A549 (cell line): ENCODE results near the gene PLXNA3. TPM values are rescaled to one million over a fixed set of nuclear protein-coding genes. Genes with fewer than 3 reads are reported as not detected.

Experiments used
- CBX2 ChIP-seq: fragments of 200-600 bp; sonication (generic); IDR thresholded peaks from 2 replicates; pipeline ENCODE4 v1.6.1; 2016; ENCODE audit warnings: low read depth, mild to moderate bottlenecking, borderline replicate concordance
- CBX8 ChIP-seq: fragments of 200-600 bp; sonication (generic); IDR thresholded peaks from 2 replicates; pipeline ENCODE4 v1.6.1; 2016
- CEBPB ChIP-seq, 2 experiments: fragments of >200 bp in 1 of 2; sonication (Bioruptor Twin) in 1 of 2; formaldehyde crosslinking in 1 of 2; IDR thresholded peaks; 2 replicates each; pipeline ENCODE4 v1.6.1; 2012 to 2016
- CHD2 ChIP-seq: fragments of 150-350 bp; IDR thresholded peaks from 2 replicates; pipeline ENCODE4 v1.6.1; 2014; ENCODE audit warnings: low read length; ENCODE audit not compliant: partially characterized antibody
- CHD4 ChIP-seq: fragments of 200-600 bp; sonication (generic); IDR thresholded peaks from 2 replicates; pipeline ENCODE4 v1.6.1; 2016; ENCODE audit warnings: antibody characterized with exemption, mild to moderate bottlenecking, borderline replicate concordance
- CTCF ChIP-seq: fragments of >200 bp; sonication (Bioruptor Twin); formaldehyde crosslinking; IDR thresholded peaks from 3 replicates; pipeline ENCODE4 v1.5.1; 2016
- E2F6 ChIP-seq: IDR thresholded peaks from 2 replicates; pipeline ENCODE4 v1.6.1; 2012; ENCODE audit warnings: low read depth, borderline replicate concordance
- ELK1 ChIP-seq: fragments of 150-350 bp; IDR thresholded peaks from 2 replicates; pipeline ENCODE4 v1.6.1; 2014; ENCODE audit warnings: low read depth, mild to moderate bottlenecking, low read length
- ESRRA ChIP-seq: fragments of 150-350 bp; IDR thresholded peaks from 2 replicates; pipeline ENCODE4 v1.6.1; 2014; ENCODE audit warnings: mild to moderate bottlenecking, low read length, borderline replicate concordance
- FOSB ChIP-seq: fragments of 250-450 bp; sonication (Bioruptor Pico); IDR thresholded peaks from 2 replicates; pipeline ENCODE4 v1.5.0; 2020; ENCODE audit warnings: mild to moderate bottlenecking, moderate library complexity
- FOSL2 ChIP-seq, 2 experiments: fragments of 450-650 bp in 1 of 2; fragments of >200 bp in 1 of 2; sonication (Bioruptor Twin) in 1 of 2; formaldehyde crosslinking; IDR thresholded peaks; 2 replicates each; pipeline versions ENCODE4 v1.5.0 to v1.6.1; 2016 to 2020; ENCODE audit warnings: mild to moderate bottlenecking in 1 of 2, moderate library complexity in 1 of 2
- GATA3 ChIP-seq: IDR thresholded peaks from 2 replicates; pipeline ENCODE4 v1.6.1; 2012; ENCODE audit warnings: borderline replicate concordance
- HES2 ChIP-seq: fragments of >200 bp; sonication (Bioruptor Twin); formaldehyde crosslinking; IDR thresholded peaks from 2 replicates; pipeline ENCODE4 v1.6.1; 2016
- HEYL ChIP-seq: fragments of 250-450 bp; sonication (Bioruptor Pico); IDR thresholded peaks from 2 replicates; pipeline ENCODE4 v1.8.0; 2021; ENCODE audit warnings: mild to moderate bottlenecking, moderate library complexity
- HOXA7 ChIP-seq: fragments of 250-450 bp; sonication (Bioruptor Pico); IDR thresholded peaks from 2 replicates; pipeline ENCODE4 v1.5.0; 2020; ENCODE audit warnings: mild to moderate bottlenecking, moderate library complexity
- HOXB13 ChIP-seq: fragments of 250-450 bp; sonication (Bioruptor Pico); IDR thresholded peaks from 2 replicates; pipeline ENCODE4 v1.5.0; 2020; ENCODE audit warnings: low read depth, mild to moderate bottlenecking, moderate library complexity
- HOXB5 ChIP-seq: fragments of 250-450 bp; sonication (Bioruptor Pico); IDR thresholded peaks from 2 replicates; pipeline ENCODE4 v1.5.0; 2020; ENCODE audit warnings: mild to moderate bottlenecking, moderate library complexity
- JUNB ChIP-seq: fragments of >200 bp; sonication (Bioruptor Twin); formaldehyde crosslinking; IDR thresholded peaks from 2 replicates; pipeline ENCODE4 v1.6.1; 2016
- KDM1A ChIP-seq: fragments of 200-600 bp; sonication (generic); IDR thresholded peaks from 2 replicates; pipeline ENCODE4 v1.6.1; 2016; ENCODE audit warnings: low read depth, mild to moderate bottlenecking
- MAX ChIP-seq: IDR thresholded peaks from 2 replicates; pipeline ENCODE4 v1.6.1; 2012
- MYC ChIP-seq: IDR thresholded peaks from 2 replicates; pipeline ENCODE4 v1.6.1; 2012; ENCODE audit warnings: mild to moderate bottlenecking, inconsistent platforms, low read length, improper control_type of control experiment, borderline replicate concordance
- NPAS2 ChIP-seq: fragments of 250-450 bp; sonication (Bioruptor Pico); IDR thresholded peaks from 2 replicates; pipeline ENCODE4 v1.8.0; 2022; ENCODE audit warnings: mild to moderate bottlenecking, moderate library complexity, borderline replicate concordance
- PHF8 ChIP-seq: fragments of 200-600 bp; sonication (generic); IDR thresholded peaks from 2 replicates; pipeline ENCODE4 v1.6.1; 2016; ENCODE audit warnings: low read depth, mild to moderate bottlenecking, antibody characterized with exemption, moderate library complexity, borderline replicate concordance
- POLR2A ChIP-seq: IDR thresholded peaks from 2 replicates; pipeline ENCODE4 v1.6.1; 2012; ENCODE audit warnings: mild to moderate bottlenecking, low read length
- RAD21 ChIP-seq, 2 experiments: fragments of >200 bp in 1 of 2; sonication (Bioruptor Twin) in 1 of 2; formaldehyde crosslinking in 1 of 2; IDR thresholded peaks in 1 of 2; conservative IDR thresholded peaks in 1 of 2; 2 replicates in 1 of 2; 3 replicates in 1 of 2; pipeline ENCODE4 v1.6.1; 2012 to 2018; ENCODE audit warnings: inconsistent platforms in 1 of 2
- RARB ChIP-seq: fragments of 250-450 bp; sonication (Bioruptor Pico); IDR thresholded peaks from 2 replicates; pipeline ENCODE4 v1.8.0; 2021; ENCODE audit warnings: mild to moderate bottlenecking, moderate library complexity
- REST ChIP-seq: fragments of 200-600 bp; sonication (generic); IDR thresholded peaks from 2 replicates; pipeline ENCODE4 v1.6.1; 2016; ENCODE audit warnings: antibody characterized with exemption, mild to moderate bottlenecking, moderate library complexity
- RFX5 ChIP-seq: fragments of 450-650 bp; IDR thresholded peaks from 2 replicates; pipeline ENCODE4 v1.7.1; 2014; ENCODE audit warnings: antibody characterized with exemption, mild to moderate bottlenecking, moderate library complexity
- SREBF2 ChIP-seq: fragments of 450-650 bp; IDR thresholded peaks from 2 replicates; pipeline ENCODE4 v1.6.1; 2014; ENCODE audit warnings: mild to moderate bottlenecking, moderate library complexity
- TFCP2L1 ChIP-seq: fragments of 250-450 bp; sonication (Bioruptor Pico); IDR thresholded peaks from 2 replicates; pipeline ENCODE4 v1.5.0; 2021; ENCODE audit warnings: mild to moderate bottlenecking
- ZC3H11A ChIP-seq: fragments of 450-650 bp; IDR thresholded peaks from 2 replicates; pipeline ENCODE4 v1.6.1; 2014; ENCODE audit warnings: antibody characterized with exemption, mild to moderate bottlenecking
- ZFP36 ChIP-seq: fragments of 450-650 bp; IDR thresholded peaks from 2 replicates; pipeline ENCODE4 v1.6.1; 2014; ENCODE audit warnings: borderline replicate concordance; ENCODE audit not compliant: partially characterized antibody
- ZNF302 ChIP-seq: fragments of 250-450 bp; sonication (Bioruptor Pico); IDR thresholded peaks from 2 replicates; pipeline ENCODE4 v1.9.0; 2021; ENCODE audit warnings: inconsistent platforms, mild to moderate bottlenecking, moderate library complexity
- ZSCAN20 ChIP-seq: fragments of 250-450 bp; sonication (Bioruptor Pico); IDR thresholded peaks from 2 replicates; pipeline ENCODE4 v1.8.0; 2022; ENCODE audit warnings: mild to moderate bottlenecking, moderate library complexity
- polyA plus RNA-seq, 4 experiments: library from polyadenylated mRNA; depleted of rRNA in 3 of 4; stranded (reverse); fragments of >200 nt; fragmentation: RNase III in 1 of 4; extraction: RNeasy Plus Mini Kit Qiagen cat#74134 plus additional on column Dnase treatment in 1 of 4; gene quantifications; 2 replicates in 3 of 4; 3 replicates in 1 of 4; pipeline ENCODE4 v1.2.3, GENCODE V29; 2011 to 2017

PLXNA3 gene
- polyA plus RNA-seq, 2 of the 4 experiments (the other 2 are of a cell fraction) = 3.4 to 10.1 TPM

GRCh38 chrX:154428176-154429171 is 29.6 kb upstream of the PLXNA3 start, which contains the start of gene ATP6AP1 (continued):
- TF ChIP-seq E2F6 (peak; percentile 86; the same call in 1 of the 2 replicates), ZC3H11A (no peak), RAD21 (conservative IDR thresholded peaks at IDR 0.05 in 1 of 2, IDR thresholded peaks at IDR 0.05 in 1 of 2) (no peak), JUNB (no peak), CHD2 (no peak), ZNF302 (CRISPR knock-in tag) (no peak), RFX5 (0 out of 2 replicates have a peak, but pooled peaks have one; percentile 51), HOXB5 (no peak), RARB (CRISPR knock-in tag) (no peak), MAX (peak; percentile 72; the same call in 1 of the 2 replicates), CEBPB (IDR thresholded peaks at IDR 0.05) (no peak), NPAS2 (CRISPR knock-in tag) (no peak), TFCP2L1 (no peak), REST (no peak), ESRRA (no peak), HOXA7 (no peak), PHF8 (peak; percentile 37), CTCF (no peak), POLR2A (peak; percentile 79), CBX2 (no peak), MYC (no peak), CHD4 (no peak), GATA3 (no peak), ELK1 (no peak), ZSCAN20 (CRISPR knock-in tag) (no peak), CBX8 (no peak), HES2 (no peak), SREBF2 (no peak), HEYL (CRISPR knock-in tag) (no peak), ZFP36 (no peak), KDM1A (peak; percentile 57; the same call in 1 of the 2 replicates), FOSL2 (IDR thresholded peaks at IDR 0.05) (no peak), FOSL2 (CRISPR knock-in tag; IDR thresholded peaks at IDR 0.05) (no peak), HOXB13 (CRISPR knock-in tag) (no peak), FOSB (CRISPR knock-in tag) (no peak)
